CD14-positive monocyte (primary cell): ENCODE results near the gene ODR4. TPM values are rescaled to one million over a fixed set of nuclear protein-coding genes. Genes with fewer than 3 reads are reported as not detected.

Experiments
- DNase-seq, 3 donors: peaks; one replicate each; pipeline ENCODE4 v3.0.0-alpha.2; 2011 to 2022
- H2AFZ ChIP-seq: 2 replicates; pipeline ENCODE4 v1.6.0; 2012; ENCODE audit warnings: mild to moderate bottlenecking, low read depth, low read length, inconsistent platforms; ENCODE audit not compliant: insufficient read depth, poor library complexity, severe bottlenecking
- H3K27ac ChIP-seq, 2 donors: 1 replicate in 1 of 2; 2 replicates in 1 of 2; pipeline ENCODE4 v1.5.1; 2012 to 2013; ENCODE audit warnings: low read length in 2 of 2, control low read depth in 1 of 2, inconsistent platforms in 1 of 2, low read depth in 1 of 2, mild to moderate bottlenecking in 1 of 2
- H3K27me3 ChIP-seq, 2 donors: one replicate each; pipeline versions ENCODE4 v1.6.0 to v1.6.1; 2011 to 2013; ENCODE audit warnings: low read length in 2 of 2; ENCODE audit not compliant: control insufficient read depth in 2 of 2, insufficient read depth in 2 of 2
- H3K36me3 ChIP-seq, 2 donors: replicated peaks in 1 of 2; 1 replicate in 1 of 2; 2 replicates in 1 of 2; pipeline versions ENCODE4 v1.5.1 to v1.6.1; 2012 to 2013; ENCODE audit warnings: low read length in 2 of 2, control low read depth in 1 of 2, inconsistent platforms in 1 of 2, mild to moderate bottlenecking in 1 of 2; ENCODE audit not compliant: insufficient read depth in 2 of 2, control insufficient read depth in 1 of 2
- H3K4me1 ChIP-seq, 2 donors: 1 replicate in 1 of 2; 2 replicates in 1 of 2; pipeline versions ENCODE4 v1.5.1 to v1.6.1; 2012 to 2013; ENCODE audit warnings: low read length in 2 of 2, control low read depth in 1 of 2, inconsistent platforms in 1 of 2, mild to moderate bottlenecking in 1 of 2, moderate library complexity in 1 of 2; ENCODE audit not compliant: insufficient read depth in 2 of 2, control insufficient read depth in 1 of 2
- H3K4me2 ChIP-seq: replicated peaks from 2 replicates; pipeline ENCODE3; 2012; ENCODE audit warnings: low read length, moderate library complexity, mild to moderate bottlenecking; ENCODE audit not compliant: poor library complexity, severe bottlenecking; ENCODE audit errors: extremely low read depth
- H3K4me3 ChIP-seq, 3 experiments: fragments of 200-600 bp in 1 of 3; sonication (generic) in 1 of 3; replicated peaks in 1 of 3; 1 replicate in 2 of 3; 2 replicates in 1 of 3; pipeline ENCODE4 v1.5.1; 2011 to 2013; ENCODE audit warnings: low read length in 3 of 3, mild to moderate bottlenecking in 3 of 3, control low read depth in 2 of 3, low read depth in 2 of 3, inconsistent platforms in 1 of 3, moderate library complexity in 1 of 3
- H3K79me2 ChIP-seq: 2 replicates; pipeline ENCODE4 v1.6.0; 2012; ENCODE audit warnings: mild to moderate bottlenecking, control low read depth, inconsistent platforms, low read length, moderate library complexity; ENCODE audit not compliant: insufficient read depth
- H3K9ac ChIP-seq: 2 replicates; pipeline ENCODE4 v1.6.0; 2017; ENCODE audit warnings: low read length, mild to moderate bottlenecking; ENCODE audit not compliant: insufficient read depth, poor library complexity, severe bottlenecking
- H3K9me3 ChIP-seq, 2 donors: replicated peaks in 1 of 2; 1 replicate in 1 of 2; 2 replicates in 1 of 2; pipeline versions ENCODE4 v1.5.1 to v1.6.1; 2012 to 2013; ENCODE audit warnings: low read length in 2 of 2, control low read depth in 1 of 2; ENCODE audit not compliant: control insufficient read depth in 1 of 2, insufficient read depth in 1 of 2
- H4K20me1 ChIP-seq: 2 replicates; pipeline ENCODE4 v1.6.0; 2012; ENCODE audit warnings: mild to moderate bottlenecking, low read length, control low read depth, moderate library complexity; ENCODE audit not compliant: insufficient read depth
- H3K27ac Mint-ChIP-seq, 7 donors: one replicate each; pipeline ENCODE4 v1.8.0; 2020; ENCODE audit warnings: mild to moderate bottlenecking in 7 of 7, mixed read lengths in 7 of 7, moderate library complexity in 6 of 7, inconsistent platforms in 2 of 7
- H3K27me3 Mint-ChIP-seq, 3 donors: one replicate each; pipeline ENCODE4 v1.8.0; 2021 to 2022; ENCODE audit warnings: low read depth in 3 of 3, mild to moderate bottlenecking in 3 of 3, mixed read lengths in 3 of 3, moderate library complexity in 3 of 3, inconsistent platforms in 1 of 3
- H3K36me3 Mint-ChIP-seq, 2 donors: one replicate each; pipeline ENCODE4 v1.8.0; 2020; ENCODE audit warnings: mixed read lengths in 2 of 2, inconsistent platforms in 1 of 2, mild to moderate bottlenecking in 1 of 2
- H3K4me1 Mint-ChIP-seq: one replicate; pipeline ENCODE4 v1.8.0; 2020; ENCODE audit warnings: mild to moderate bottlenecking, mixed read lengths
- H3K4me3 Mint-ChIP-seq, 2 donors: one replicate each; pipeline ENCODE4 v1.8.0; 2020; ENCODE audit warnings: mild to moderate bottlenecking in 2 of 2, mixed read lengths in 2 of 2, moderate library complexity in 1 of 2
- H3K9me3 Mint-ChIP-seq, 7 donors: one replicate each; pipeline ENCODE4 v1.8.0; 2020 to 2022; ENCODE audit warnings: mixed read lengths in 7 of 7, mild to moderate bottlenecking in 6 of 7, moderate library complexity in 6 of 7, inconsistent platforms in 2 of 7
- CTCF ChIP-seq: fragments of 200-600 bp; IDR thresholded peaks from one replicate; pipeline ENCODE4 v1.8.0; 2022; ENCODE audit warnings: antibody characterized with exemption, mild to moderate bottlenecking
- WGBS: methylation state at CpG from one replicate; pipeline ENCODE4 v1.1.5; 2013; ENCODE audit warnings: missing lambda C conversion rate; ENCODE audit not compliant: insufficient coverage; 5-methylcytosine and 5-hydroxymethylcytosine counted together
- intact Hi-C, 2 donors: fragments of 100-400 bp; cut with micrococcal nuclease; formaldehyde crosslinking; loops; one replicate each; pipeline versions ENCODE4 v1.15.0 to v1.15.1; 2023
- polyA plus RNA-seq, 3 donors: library from polyadenylated mRNA; depleted of rRNA in 1 of 3; unstranded in 2 of 3; stranded (reverse) in 1 of 3; fragments of 300-500 nt in 2 of 3; fragments of >200 nt in 1 of 3; fragmentation: Illumina TruSeq in 2 of 3; gene quantifications; 1 replicate in 2 of 3; 2 replicates in 1 of 3; pipeline ENCODE4 v1.2.3, GENCODE V29; 2012 to 2021

Gene ODR4
- polyA plus RNA-seq, 3 donors: 6.4 to 10.1 (median 9.7) TPM

- Mint-ChIP-seq H3K27ac (no peak overlapping the region), H3K4me3 (no peak overlapping the region), H3K4me1 (peaks cover 2% of the 10 kb centered on the region), H3K27me3 (peaks cover 0 to 2% (median 0%) of the 10 kb centered on the region in 3 donors), H3K9me3 (no peaks in the 10 kb centered on the region), H3K36me3 (peaks cover 41 to 42% of the 10 kb centered on the region in 2 donors)
- Histone ChIP-seq H3K27ac (no peak overlapping the region), H3K79me2 (no peaks in the 10 kb centered on the region), H3K4me2 (no peak overlapping the region), H2AFZ (no peak overlapping the region), H3K4me3 (no peak overlapping the region), H3K9me3 (no peaks in the 10 kb centered on the region), H4K20me1 (no peaks in the 10 kb centered on the region), H3K9ac (no peak overlapping the region), H3K4me1 (no peaks in the 10 kb centered on the region), H3K36me3 (peaks cover 69 to 77% of the 10 kb centered on the region in 2 donors), H3K27me3 (no peaks in the 10 kb centered on the region)
- WGBS: 100% methylated on average over 2 of the region's 3 CpGs
- no peak for TF ChIP-seq CTCF
- DNase-seq: no peak
- intact Hi-C loops: loop anchor here in 1 of 2 donors (10.0 kb wide), 1 partner anchor 576 kb away; no protein-coding TSS in a partner anchor
Observed at GRCh38 chr1:186409091-186409490, 33.5 kb downstream of the ODR4 start.

- Mint-ChIP-seq H3K27me3 (peaks cover 0 to 2% (median 0%) of the 10 kb centered on the region in 3 donors), H3K9me3 (no peaks in the 10 kb centered on the region), H3K36me3 (peaks cover 19 to 32% of the 10 kb centered on the region in 2 donors), H3K27ac (no peak overlapping the region), H3K4me3 (no peak overlapping the region), H3K4me1 (no peaks in the 10 kb centered on the region)
- Histone ChIP-seq H3K4me3 (no peak overlapping the region), H3K27ac (no peak overlapping the region), H3K36me3 (peaks cover 53 to 66% of the 10 kb centered on the region in 2 donors), H3K9ac (no peak overlapping the region), H2AFZ (no peak overlapping the region), H4K20me1 (no peaks in the 10 kb centered on the region), H3K27me3 (no peaks in the 10 kb centered on the region), H3K9me3 (no peaks in the 10 kb centered on the region), H3K4me1 (no peaks in the 10 kb centered on the region), H3K4me2 (no peak overlapping the region), H3K79me2 (no peaks in the 10 kb centered on the region)
- no peak for TF ChIP-seq CTCF
- no CpG with 5 or more reads among the region's 1 CpG for WGBS
- intact Hi-C loops: no loop called here
- no peak for DNase-seq
Observed at GRCh38 chr1:186413319-186413718, 37.7 kb downstream of the ODR4 start.
